Neural progenitor cell (in vitro differentiated cells): ENCODE measurements around the gene AP5S1. TPM values are rescaled to one million over a fixed set of nuclear protein-coding genes. Genes with fewer than 3 reads are reported as not detected.

Experiments
- DNase-seq: peaks from one replicate; pipeline ENCODE4 v3.0.0-alpha.2; 2016; ENCODE audit warnings: low spot score
- H2AFZ ChIP-seq: fragments of 200-600 bp; sonication (generic); replicated peaks from 2 replicates; pipeline ENCODE4 v1.6.1; 2016; ENCODE audit warnings: antibody characterized with exemption
- H3F3A ChIP-seq: fragments of 200-600 bp; sonication (generic); 2 replicates; pipeline ENCODE4 v1.6.1; 2016; ENCODE audit warnings: antibody characterized with exemption, low read depth
- H3K27ac ChIP-seq: fragments of 200-600 bp; sonication (generic); 2 replicates; pipeline ENCODE4 v1.5.1; 2016; ENCODE audit warnings: mild to moderate bottlenecking
- H3K27me3 ChIP-seq: fragments of 200-600 bp; sonication (generic); 2 replicates; pipeline ENCODE4 v1.6.1; 2016; ENCODE audit warnings: mild to moderate bottlenecking, moderate library complexity
- H3K36me3 ChIP-seq: fragments of 200-600 bp; sonication (generic); 2 replicates; pipeline ENCODE4 v1.5.1; 2016
- H3K4me1 ChIP-seq: fragments of 200-600 bp; sonication (generic); 2 replicates; pipeline ENCODE4 v1.6.1; 2016; ENCODE audit warnings: mixed run types
- H3K4me2 ChIP-seq: fragments of 200-600 bp; sonication (generic); 2 replicates; pipeline ENCODE4 v1.6.1; 2016
- H3K4me3 ChIP-seq: fragments of 200-600 bp; sonication (generic); 2 replicates; pipeline ENCODE4 v1.5.1; 2016
- H3K79me2 ChIP-seq: fragments of 200-600 bp; sonication (generic); 2 replicates; pipeline ENCODE4 v1.6.1; 2016; ENCODE audit warnings: low read depth
- H3K9ac ChIP-seq: fragments of 200-600 bp; sonication (generic); 2 replicates; pipeline ENCODE4 v1.6.1; 2016
- H3K9me3 ChIP-seq: fragments of 200-600 bp; sonication (generic); 2 replicates; pipeline ENCODE4 v1.5.1; 2016; ENCODE audit warnings: low read depth
- H4K20me1 ChIP-seq: fragments of 200-600 bp; sonication (generic); 2 replicates; pipeline ENCODE4 v1.6.1; 2016; ENCODE audit warnings: low read depth
- H3K27ac Mint-ChIP-seq: 3 replicates; pipeline ENCODE4 v1.8.0; 2021; ENCODE audit warnings: mixed read lengths
- H3K27me3 Mint-ChIP-seq: 2 replicates; pipeline ENCODE4 v1.8.0; 2022; ENCODE audit warnings: low read depth, mild to moderate bottlenecking, inconsistent platforms, moderate library complexity, mixed read lengths; ENCODE audit not compliant: insufficient read depth
- H3K36me3 Mint-ChIP-seq: 3 replicates; pipeline ENCODE4 v1.8.0; 2021; ENCODE audit warnings: mixed read lengths
- H3K4me1 Mint-ChIP-seq: 3 replicates; pipeline ENCODE4 v1.8.0; 2021; ENCODE audit warnings: mixed read lengths
- H3K4me3 Mint-ChIP-seq: 3 replicates; pipeline ENCODE4 v1.8.0; 2021; ENCODE audit warnings: mild to moderate bottlenecking, moderate library complexity, mixed read lengths
- H3K9me3 Mint-ChIP-seq: 3 replicates; pipeline ENCODE4 v1.8.0; 2020; ENCODE audit warnings: mixed read lengths
- CTCF ChIP-seq: fragments of 200-600 bp; sonication (generic); IDR thresholded peaks from 2 replicates; pipeline ENCODE4 v1.5.1; 2017; ENCODE audit warnings: antibody characterized with exemption, mild to moderate bottlenecking
- EZH2 ChIP-seq: fragments of 200-600 bp; sonication (generic); IDR thresholded peaks from 2 replicates; pipeline ENCODE4 v1.6.1; 2017; ENCODE audit warnings: antibody characterized with exemption, mild to moderate bottlenecking, moderate library complexity
- EZH2phosphoT487 ChIP-seq: fragments of 200-600 bp; sonication (generic); IDR thresholded peaks from 2 replicates; pipeline ENCODE4 v1.6.1; 2017; ENCODE audit warnings: antibody characterized with exemption
- total RNA-seq: library from RNA; depleted of rRNA; stranded (reverse); fragments of >200 nt; gene quantifications from 2 replicates; pipeline ENCODE4 v1.2.3, GENCODE V29; 2015; ENCODE audit warnings: low replicate concordance

The AP5S1 gene
- total RNA-seq, 1 donor from 2014 or later: 1.2 TPM

- no peak overlapping the region for H3K4me2 ChIP-seq
- Mint-ChIP-seq H3K9me3 (no peaks in the 10 kb centered on the region), H3K27me3 (no peaks in the 10 kb centered on the region), H3K4me1 (no peaks in the 10 kb centered on the region), H3K27ac (no peak overlapping the region), H3K4me3 (no peak overlapping the region), H3K36me3 (peaks cover 23% of the 10 kb centered on the region)
- H3F3A ChIP-seq: no peaks in the 10 kb centered on the region
- no peak overlapping the region for H3K27ac ChIP-seq
- TF ChIP-seq EZH2 (no peak), CTCF (no peak), EZH2phosphoT487 (no peak)
- no peak for DNase-seq
- H3K9me3 ChIP-seq: no peaks in the 10 kb centered on the region
- no peak overlapping the region for H3K4me3 ChIP-seq
- H3K9ac ChIP-seq: no peak overlapping the region
- H3K36me3 ChIP-seq: peaks cover 6% of the 10 kb centered on the region
- H3K4me1 ChIP-seq: no peaks in the 10 kb centered on the region
- no peaks in the 10 kb centered on the region for H4K20me1 ChIP-seq
- no peaks in the 10 kb centered on the region for H3K79me2 ChIP-seq
- no peaks in the 10 kb centered on the region for H3K27me3 ChIP-seq
- no peak overlapping the region for H2AFZ ChIP-seq
Observed at GRCh38 chr20:3857405-3857804, 37.1 kb downstream of the AP5S1 start.

- H3K4me1 Mint-ChIP-seq: no peaks in the 10 kb centered on the region
- H3F3A ChIP-seq: no peaks in the 10 kb centered on the region
- no peaks in the 10 kb centered on the region for H3K79me2 ChIP-seq
- H3K27ac ChIP-seq: no peak overlapping the region
- no peak for DNase-seq
- no peak for TF ChIP-seq EZH2phosphoT487
- TF ChIP-seq CTCF: no peak
- TF ChIP-seq EZH2: no peak
- H3K4me3 Mint-ChIP-seq: no peak overlapping the region
- no peaks in the 10 kb centered on the region for H3K4me1 ChIP-seq
- peaks cover 33% of the 10 kb centered on the region for H3K36me3 Mint-ChIP-seq
- no peak overlapping the region for H3K4me3 ChIP-seq
- no peak overlapping the region for H3K27ac Mint-ChIP-seq
- H3K9ac ChIP-seq: no peak overlapping the region
- no peaks in the 10 kb centered on the region for H3K9me3 ChIP-seq
- H4K20me1 ChIP-seq: no peaks in the 10 kb centered on the region
- no peaks in the 10 kb centered on the region for H3K27me3 ChIP-seq
- no peak overlapping the region for H3K4me2 ChIP-seq
- peaks cover 7% of the 10 kb centered on the region for H3K36me3 ChIP-seq
- no peak overlapping the region for H2AFZ ChIP-seq
- H3K27me3 Mint-ChIP-seq: peaks cover 2% of the 10 kb centered on the region
- H3K9me3 Mint-ChIP-seq: no peaks in the 10 kb centered on the region
Observed at GRCh38 chr20:3858689-3859088, 38.3 kb downstream of the AP5S1 start.

GRCh38 chr20:3861191-3861590 is 40.8 kb downstream of the AP5S1 start:
- peaks cover 30% of the 10 kb centered on the region for H3K36me3 Mint-ChIP-seq

More at GRCh38 chr20:3861191-3861590, 40.8 kb downstream of the AP5S1 start:
- Histone ChIP-seq H3K27me3 (no peaks in the 10 kb centered on the region), H3K4me3 (no peak overlapping the region), H3K4me1 (no peaks in the 10 kb centered on the region), H3K79me2 (no peaks in the 10 kb centered on the region), H3K27ac (no peak overlapping the region), H3F3A (no peaks in the 10 kb centered on the region), H3K36me3 (peaks cover 7% of the 10 kb centered on the region), H2AFZ (no peak overlapping the region), H3K9me3 (no peaks in the 10 kb centered on the region), H4K20me1 (no peaks in the 10 kb centered on the region), H3K4me2 (no peak overlapping the region), H3K9ac (no peak overlapping the region)
- Mint-ChIP-seq H3K4me1 (no peaks in the 10 kb centered on the region), H3K4me3 (no peak overlapping the region), H3K27ac (no peak overlapping the region), H3K9me3 (no peaks in the 10 kb centered on the region), H3K27me3 (peaks cover 2% of the 10 kb centered on the region)
- TF ChIP-seq EZH2 (no peak), EZH2phosphoT487 (no peak), CTCF (no peak)
- no peak for DNase-seq
